ENCODE measurements around the gene CXCL12.

Gene CXCL12

DNA sequence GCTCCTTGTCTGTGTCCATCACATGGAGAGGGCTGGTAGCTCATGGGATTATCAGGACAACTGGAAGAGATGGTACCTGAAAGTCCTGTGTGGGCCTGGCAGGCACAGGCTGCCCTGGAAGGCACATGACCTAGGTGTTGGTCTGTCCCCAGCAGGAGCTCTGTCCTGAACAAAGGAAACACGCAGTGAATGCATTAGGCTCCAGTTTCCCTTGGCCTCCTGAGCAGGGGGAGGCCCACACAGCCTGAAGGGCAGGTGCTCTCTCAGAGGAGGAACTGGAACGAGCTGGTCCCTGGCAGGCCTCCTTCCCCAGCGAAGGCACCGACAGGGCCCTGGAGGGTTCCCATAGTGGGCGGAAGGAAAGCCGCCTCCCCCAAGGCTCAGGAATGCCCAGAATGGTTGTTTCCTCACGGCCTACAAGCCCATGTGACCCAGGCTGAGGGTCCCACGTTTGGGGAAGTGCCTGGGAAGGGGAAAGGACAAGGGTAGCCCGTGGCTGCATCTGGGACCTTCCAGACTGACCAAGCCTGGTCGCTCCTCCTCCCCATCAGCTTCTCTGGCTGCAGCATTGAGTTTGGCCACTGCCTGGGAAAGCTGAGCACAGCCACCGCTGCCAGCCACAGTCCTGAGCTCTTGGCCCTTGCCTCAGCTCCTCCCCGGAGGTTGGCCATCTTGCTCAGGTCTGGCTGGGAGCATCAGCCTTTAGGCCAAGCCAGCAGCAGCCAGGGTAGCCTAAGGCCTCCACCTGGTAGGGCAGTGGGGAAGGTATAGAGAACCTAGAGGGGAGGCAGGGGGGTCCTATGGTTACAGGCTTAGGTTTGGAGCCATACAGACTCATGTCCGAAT, 21.8 kb downstream of the CXCL12 start:
- no peak for DNase-seq

DNA sequence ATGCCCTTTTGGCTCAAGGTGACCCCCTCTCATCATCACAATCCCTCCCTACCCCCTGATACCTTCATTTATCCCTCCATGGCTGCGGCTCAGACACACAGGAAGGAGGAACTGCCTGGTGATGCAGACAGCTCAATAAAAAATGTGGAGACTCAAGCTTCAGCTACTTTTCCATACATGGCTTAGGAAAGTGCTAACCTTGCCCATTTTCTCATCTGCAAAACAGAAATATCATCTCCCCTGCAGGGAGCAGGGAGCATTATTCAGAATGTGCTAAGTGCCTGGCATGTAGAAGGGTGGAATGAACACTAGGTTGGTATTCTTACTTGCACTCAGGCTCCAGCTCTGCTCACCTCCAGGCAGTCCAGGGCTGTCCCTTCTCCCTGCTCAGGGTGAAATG, 23.8 kb downstream of the CXCL12 start:
- DNase-seq = no peak

DNA sequence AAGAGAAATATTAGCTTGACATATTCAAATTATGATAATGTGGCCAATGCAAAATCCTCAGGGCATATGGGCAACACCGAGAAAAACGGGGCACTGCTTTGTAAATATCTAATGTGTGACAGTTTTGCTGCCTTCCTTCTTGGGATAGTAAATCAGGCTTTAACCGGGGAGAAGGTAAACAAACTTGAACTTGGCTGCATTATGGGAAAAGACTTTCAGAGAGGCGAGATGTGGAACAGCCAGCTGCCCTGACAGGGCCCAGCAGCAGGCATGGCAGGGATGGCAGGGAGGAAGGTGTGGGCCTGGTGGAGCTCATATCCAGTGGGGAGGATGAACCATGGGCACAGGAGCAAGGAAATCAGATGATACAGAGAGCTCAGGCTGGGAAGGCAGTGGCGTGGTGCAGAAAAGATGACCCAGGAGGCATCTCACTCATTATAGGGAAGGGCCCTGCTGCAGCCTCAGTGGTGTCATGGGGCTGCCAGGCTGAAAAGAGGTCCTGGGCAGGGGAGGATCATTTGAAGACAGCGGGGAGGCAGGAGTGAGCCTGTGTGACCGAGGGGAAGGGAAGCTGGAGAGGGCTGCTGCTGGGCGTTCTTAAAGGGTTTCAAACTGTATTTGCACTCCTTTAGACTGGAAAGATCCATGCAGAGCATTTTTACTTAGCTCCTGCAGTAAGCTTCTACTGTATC, 26.7 kb downstream of the CXCL12 start:
- no peak for DNase-seq

DNA sequence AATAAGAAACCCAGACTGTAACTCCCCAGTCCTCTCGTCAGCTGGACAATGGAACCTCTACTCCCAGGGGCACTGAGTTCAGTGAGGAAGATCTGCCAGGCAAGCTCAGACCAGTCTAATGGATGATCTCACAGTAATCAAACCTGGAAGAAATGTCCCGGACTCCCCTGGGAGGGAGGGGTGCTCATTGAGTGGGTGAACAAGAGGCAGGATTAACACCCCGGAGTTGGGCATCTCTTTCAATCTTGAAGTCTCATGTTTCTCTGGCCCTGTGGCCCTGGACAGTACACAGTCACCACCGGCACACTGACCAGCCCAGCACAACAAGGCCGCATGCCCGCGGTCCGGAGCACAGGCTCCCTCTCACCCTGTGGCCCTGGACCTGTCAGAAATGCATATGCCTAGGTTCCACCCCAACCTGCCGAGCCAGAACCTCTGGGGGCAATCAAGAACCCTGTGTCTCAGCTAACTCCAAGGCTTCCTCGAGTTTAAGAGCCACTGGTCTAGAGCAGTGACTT, 27.8 kb downstream of the CXCL12 start:
- no peak for DNase-seq

DNA sequence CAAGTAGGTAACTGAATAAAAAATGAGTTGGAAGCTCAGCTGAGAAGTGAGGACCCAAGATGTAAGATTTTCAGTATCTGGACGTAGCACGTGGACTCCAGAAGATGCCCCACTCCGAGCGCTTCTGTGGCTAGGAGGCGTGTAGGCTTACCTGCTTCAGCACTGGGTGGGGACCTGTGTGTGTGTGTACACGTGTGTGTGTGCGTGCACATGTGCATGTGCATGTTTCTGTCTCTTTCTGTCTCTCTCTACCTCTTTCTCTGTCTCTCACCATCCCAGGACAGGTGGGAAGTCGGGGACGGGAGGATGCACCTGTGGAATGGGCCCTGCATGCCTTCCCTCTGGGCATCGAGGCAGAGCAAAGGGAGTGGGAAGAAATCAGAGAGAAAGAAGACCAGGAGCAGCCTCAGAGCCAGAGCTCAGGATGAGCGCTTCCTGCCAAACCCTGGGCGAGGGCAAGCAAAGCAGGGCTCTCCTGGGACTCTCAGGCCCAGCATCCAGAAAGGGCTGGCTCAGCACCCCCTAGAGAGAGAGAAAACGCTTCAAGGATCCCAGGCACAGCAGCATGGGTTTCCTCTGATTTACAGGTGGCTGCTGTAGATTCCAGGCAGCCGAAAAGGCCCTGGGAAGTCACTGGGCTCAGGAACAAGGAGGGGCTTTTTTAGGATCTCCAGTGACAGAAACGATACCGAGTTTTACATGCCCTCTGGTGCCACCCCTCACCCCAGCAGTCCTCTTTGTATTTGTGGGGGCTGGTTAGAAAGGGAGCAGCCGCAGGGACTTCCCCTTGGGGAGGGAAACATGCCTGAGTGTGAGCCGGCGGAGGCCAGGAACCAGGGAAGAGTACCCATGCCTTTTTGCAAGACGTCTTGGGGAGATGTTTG, 28.5 kb downstream of the CXCL12 start:
- DNase-seq = no peak

DNA sequence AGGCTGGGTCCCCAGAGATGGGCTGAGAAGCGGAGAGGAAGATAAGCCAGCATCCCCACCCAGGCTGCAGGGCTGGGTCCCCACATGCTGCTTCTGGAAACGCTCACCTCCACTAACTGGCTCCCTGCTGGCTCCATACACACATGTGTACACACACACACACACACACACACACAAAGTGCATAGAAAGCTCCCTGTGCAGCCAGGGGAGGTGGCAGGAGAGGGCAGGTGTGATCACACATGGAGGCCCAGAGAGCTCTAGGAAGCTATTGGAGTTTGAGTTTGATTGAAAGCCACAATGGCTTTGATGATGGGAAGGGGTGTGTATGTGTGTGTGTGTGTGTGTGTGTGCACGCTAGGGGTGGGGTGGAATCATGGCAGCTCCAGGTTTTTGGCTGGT, 29.3 kb downstream of the CXCL12 start:
- no peak for DNase-seq

DNA sequence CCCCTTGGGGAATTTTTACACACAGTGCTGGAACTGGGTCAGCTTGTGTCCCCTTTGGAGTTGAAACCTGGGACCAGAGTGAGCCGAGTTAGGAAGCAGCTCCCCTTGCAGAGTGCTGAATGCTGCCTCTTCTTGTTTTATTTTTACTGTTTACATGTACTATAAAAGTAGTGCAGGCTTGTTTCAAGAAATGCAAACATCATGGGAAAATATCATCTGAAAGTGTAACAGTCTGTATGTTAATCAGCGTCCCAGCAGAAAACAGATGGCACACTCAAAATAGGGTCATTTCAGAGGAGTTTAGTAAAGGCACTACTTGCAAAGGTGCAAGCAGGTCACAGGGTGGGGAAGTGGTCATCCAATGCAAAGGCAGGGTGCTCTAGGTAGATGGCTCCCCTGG, 30.1 kb downstream of the CXCL12 start:
- no peak for DNase-seq

DNA sequence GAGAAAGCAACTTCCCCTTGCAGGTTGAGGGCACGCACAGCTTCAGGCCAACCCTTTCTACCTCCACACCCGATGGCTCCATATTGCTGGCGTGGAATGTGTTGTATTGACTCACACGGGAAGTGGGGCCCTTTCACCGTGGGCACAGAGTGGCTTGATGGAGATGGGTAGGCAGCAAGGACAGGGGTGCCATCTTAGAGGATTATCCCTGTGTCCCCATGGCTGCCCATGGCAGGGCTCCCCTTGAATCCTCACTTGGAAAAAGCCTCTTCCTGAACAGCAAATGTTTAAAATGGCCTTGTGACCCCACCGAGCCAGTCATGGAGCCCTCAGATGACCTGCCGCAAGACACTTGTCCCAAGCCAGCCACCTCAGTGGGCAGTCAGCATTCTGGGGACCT, 31.2 kb downstream of the CXCL12 start:
- no peak for DNase-seq

DNA sequence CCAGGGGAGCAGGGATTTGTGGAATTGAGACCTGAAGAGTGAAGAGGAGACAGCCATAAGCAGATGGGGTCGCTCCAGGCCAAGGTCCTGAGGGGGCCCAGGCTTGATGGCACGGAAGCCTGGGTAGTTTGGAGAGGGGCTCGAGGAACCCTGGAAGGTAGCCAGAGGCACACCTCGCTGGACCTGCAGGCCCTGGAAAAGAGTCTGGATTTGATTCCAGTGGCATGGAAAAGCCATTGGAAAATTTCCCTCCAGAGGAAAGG, 31.8 kb downstream of the CXCL12 start:
- DNase-seq = no peak

DNA sequence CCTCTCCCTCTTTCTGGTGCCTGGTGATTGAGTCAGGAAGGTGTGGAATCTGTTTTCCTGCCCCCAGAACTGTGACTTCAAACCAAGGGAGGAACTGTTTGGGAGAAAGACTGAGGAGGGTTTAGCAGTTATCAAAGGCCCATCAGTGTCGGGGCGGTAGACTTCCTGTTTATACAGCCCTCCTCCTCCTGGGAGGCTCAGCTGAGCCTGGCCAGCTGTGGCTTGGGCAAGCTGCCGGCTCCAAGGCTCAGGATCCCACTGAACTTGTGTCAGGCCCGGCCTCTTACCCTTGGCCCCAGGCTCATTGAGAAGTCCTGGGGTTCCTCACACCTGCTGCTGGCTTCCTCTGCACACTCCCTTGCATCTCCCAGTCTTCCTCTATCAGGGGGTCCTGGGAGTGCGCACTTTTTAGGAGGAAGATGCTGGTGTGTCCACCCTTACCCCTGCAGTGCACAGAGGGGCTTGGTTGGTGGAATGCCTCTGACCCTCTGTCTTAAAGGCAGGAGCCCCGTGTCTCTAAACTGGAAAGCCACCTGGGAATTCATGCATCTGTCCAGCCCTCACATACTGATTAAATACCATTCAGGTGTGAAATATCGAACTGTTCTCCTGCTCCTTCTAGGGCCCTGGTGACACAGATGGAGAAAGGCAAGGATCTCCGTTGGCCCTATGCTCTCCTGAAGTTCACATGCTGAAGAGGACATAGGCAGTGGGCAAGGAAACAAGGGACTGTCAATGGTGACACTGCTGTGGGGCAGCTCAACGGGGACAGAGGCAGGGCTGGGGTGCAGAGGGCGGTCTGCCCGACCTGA, 32.4 kb downstream of the CXCL12 start:
- DNase-seq = no peak

DNA sequence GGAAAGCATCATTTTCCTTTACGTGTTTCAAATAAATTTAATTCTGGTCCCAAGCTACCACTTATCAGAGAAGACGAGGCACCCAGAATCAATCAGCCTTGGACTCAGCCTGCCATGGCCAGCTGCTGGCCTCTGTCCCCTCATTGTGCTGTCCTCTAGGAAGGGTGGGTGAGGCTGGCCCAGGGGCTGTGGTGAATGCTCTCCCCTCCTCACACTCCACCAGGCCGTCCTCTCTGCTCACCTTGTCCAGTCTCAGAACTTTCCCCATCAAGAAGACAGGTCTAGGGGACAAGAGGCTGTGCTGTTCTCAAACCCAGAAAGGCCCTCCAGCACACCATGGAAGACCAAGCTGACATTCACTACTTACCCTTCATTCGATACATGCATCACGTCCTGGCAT, 36.4 kb downstream of the CXCL12 start:
- DNase-seq = no peak

DNA sequence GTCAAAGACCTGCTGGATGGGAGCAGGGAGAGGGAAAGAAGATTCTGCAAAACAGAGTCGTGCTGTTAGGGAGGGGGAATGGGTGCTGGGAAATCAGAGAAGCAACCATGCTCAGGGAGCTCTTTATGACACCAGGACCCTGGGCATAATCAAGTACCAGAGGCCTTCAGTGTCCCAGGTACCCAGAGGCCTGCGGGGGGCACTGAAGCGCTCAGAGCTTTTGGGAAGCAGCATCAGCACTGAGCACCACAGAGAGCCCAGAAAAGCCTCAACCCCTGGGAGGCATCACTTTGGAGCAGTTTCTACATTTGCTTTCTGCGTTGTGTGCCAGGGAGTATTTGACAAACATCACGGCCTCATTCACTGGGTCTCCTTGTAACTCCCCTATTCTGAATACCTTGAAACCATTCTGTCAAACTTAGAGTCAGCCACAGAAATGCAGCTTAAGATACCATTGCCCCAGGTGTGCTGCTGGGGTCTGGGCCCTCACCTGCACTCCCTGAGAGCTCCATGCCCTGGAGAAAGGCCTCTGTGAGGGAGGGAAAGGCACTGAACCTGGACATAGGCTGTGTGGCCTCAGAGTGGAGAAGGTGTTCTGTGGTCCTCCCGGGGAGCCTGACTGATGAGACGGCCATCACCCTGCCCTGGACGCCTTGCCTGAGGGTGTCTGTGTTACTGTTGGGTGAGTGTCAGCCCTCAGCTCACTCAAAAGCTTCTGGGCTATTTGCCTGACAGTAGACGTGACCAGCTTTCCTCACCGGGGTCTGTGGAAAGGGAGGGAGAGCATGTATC, 37.1 kb downstream of the CXCL12 start:
- no peak for DNase-seq

DNA sequence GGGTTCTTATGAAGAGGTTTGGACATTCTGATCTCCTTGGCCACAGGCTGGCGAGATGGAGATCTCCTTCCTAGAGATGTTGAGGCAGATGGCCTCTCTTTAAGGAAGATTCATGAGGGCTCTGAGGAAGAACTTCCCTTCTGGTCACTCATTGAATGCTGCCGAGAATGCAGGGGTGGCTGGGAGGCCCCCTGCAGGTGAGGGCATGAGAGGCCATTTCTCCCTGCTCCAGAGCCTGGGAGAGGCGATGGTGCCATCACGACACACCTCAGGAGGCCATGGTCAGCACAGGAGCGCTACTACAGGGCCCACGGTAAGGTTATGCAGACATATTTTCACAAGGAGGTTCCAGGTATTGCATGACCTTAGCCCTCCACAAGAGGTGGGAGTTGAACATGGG, 40.2 kb downstream of the CXCL12 start:
- no peak for DNase-seq

DNA sequence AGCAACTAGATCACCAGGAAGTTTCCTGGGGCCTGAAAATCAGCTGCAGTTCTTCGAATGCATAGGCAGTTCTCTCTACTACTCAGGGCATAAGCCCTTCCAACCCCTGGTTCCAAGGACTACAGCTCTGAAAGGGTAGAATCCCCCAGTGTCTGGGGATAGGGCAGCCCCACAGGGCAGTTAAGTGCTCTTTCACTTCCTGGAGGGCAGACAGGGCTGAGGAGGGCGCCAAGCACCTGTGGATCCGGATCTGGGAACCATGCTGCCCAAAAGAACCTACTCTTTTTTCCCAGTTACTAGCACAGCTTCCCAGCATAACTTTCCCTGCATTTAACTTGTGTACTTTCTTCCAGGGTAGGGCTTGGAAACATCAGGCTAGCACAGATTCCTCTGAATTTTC, 41.1 kb downstream of the CXCL12 start:
- DNase-seq = no peak

DNA sequence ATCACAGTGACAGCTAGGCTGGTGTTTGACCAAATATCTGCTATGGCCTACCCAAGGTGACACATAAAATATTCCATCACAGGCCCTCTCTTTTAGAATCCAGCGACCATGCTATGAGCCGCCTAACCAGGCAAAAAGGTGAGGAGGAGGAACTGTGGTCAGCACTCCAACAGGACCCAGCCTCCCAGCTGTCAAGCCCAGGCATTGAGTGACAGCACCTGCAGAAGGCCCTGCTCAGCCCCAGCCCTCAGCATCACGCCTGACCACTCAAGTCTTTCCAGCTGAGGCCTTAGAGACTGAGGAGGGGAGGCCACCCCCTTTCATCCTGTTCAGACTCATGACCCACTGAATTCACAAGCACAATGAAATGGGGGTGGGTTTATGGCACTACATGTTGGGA, 43.0 kb downstream of the CXCL12 start:
- no peak for DNase-seq

DNA sequence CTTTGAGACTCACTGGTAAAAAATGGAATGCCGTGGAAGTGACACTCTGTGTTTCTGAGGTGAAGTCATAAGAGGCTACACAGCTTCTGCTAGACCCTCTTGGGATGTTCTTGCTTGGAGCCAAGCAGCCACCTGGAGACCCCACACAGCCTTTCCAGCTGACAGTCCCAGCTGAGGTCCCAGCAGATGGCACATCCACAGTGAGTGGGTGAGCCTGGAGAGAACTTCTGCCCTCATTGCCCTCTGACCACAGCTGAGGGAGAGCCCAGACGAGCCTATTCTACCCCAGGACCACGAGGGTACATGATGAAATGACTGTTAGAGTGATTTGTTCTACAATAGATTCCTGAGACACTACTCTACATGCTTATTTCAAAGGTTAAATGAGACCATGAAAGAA, 44.3 kb downstream of the CXCL12 start:
- no peak for DNase-seq

DNA sequence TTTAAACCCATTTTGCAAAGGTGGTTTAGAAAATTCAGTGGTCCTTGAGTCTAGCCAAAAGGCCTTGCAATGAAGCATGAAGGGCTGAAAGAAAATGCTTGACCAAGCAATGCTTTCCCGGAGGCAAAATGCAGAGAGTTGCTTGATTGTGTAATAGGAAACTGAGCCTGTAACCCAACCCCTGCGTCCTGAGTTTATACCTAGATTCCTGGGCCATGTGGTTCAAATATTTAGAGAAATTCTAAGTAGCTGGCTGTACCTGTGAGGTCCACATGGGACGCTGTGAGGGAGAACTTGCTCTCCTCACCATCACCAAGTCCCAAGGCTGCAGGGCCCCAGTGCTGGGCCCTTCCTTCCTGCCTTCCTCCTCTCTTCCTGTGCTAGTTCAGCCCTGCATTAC, 45.7 kb downstream of the CXCL12 start:
- DNase-seq = no peak

DNA sequence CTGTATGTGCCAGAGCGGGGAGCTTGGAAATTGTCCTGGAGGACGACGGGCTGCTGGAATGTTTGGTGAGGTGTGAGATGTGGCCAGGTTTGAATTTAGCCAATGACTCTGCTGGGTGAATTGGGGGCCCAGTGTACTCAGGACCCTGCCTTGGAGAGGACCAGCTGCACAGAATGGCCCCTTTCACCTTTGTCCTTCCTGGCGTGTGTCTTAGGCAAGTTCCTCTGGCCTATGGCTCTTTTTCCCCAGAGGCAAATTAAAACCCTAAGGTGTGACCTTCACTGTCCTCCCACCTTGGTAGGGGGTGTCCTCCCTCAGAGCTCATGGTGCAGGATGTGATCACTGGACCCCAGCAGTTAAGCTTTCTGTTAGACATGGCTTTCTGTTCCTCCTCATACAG, 47.8 kb downstream of the CXCL12 start:
- DNase-seq = no peak

DNA sequence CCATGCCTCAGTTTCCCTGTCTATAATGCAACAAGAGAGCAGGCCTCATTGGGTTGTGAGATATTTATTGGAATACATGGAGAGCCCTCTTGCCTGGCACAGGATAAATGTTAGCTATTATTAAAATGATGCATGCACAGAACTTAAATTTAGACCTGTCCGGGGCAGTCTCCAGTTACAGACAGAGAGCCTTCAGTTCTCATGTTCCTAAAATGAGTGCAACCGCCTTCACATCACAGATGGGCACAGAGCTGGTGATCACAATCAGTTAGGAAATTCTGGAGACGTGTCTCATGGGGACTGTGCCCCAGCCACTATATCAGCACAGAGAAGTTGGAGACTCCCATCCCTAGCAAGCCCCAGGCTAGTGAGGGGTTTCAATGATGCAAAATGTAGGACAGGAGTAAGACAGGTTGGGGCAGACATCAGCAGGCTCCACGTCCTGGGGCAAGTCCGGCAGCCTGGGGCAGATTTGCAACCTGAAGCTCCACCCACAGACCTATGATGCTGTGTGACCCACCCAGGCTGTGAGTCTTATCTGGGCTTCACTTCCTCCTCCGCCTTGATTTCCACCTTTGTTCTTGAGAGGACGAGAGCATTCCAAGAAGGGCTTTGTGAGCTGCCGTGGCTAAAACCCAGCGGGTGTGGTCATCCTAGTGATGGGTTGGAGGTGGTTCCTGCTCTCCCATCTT, 49.4 kb downstream of the CXCL12 start:
- no peak for DNase-seq

DNA sequence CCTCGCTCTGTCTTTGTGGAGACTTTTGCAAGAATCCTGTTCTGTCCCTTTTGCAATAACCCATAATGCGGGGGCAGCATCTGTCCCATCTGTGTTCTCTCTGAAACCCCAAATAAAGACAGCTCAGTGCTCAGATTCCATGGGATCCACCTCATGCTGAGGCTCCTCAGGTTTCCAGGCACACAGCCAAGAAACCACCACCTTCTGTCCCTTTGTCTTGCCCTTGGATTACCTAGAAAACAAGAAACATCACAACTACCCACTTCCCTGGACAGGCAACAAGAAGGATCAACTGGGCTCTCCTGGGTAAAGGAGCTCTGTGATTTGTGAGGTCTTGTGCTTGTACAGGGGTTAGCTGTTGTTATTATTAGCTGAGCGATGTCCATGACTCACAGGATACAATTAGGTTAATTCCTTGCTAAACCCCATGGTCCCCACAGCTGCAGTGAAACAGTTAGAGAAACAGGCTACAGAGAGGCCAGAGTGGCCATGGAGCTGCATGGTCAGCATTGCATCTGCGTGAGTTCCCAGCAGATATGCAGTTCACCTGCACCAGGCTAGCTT, 50.2 kb downstream of the CXCL12 start:
- DNase-seq = no peak

DNA sequence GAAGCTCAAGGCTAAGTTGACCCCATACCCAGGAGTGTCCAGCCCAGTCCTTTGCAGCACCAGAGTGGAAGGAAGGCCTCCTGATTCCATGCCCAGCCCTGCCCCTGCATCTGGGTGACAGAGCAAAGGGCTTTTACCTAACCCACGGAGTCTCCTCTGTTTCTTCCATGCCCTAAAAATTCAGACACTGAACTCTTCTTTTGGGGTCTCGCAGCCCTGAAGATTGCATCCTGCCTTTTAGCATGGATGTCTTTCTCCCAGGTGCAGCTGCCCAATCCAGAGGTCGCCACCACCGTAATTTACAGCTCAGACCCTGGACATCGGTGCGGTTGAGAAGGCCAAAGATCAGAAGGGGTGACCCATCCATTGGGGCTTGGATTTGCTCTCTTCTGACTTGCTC, 50.8 kb downstream of the CXCL12 start:
- DNase-seq = no peak

All from activated T-cell treated with anti-CD3 and anti-CD28 coated beads, Interleukin-2, amount 50 U/mL, for 48 hours (primary cell).